ENCODE results near the gene PLPPR5.

The PLPPR5 gene

GRCh38 chr1:98906361-98906760 is 98.3 kb downstream of the PLPPR5 start:
- TF ChIP-seq, protein P1, sequence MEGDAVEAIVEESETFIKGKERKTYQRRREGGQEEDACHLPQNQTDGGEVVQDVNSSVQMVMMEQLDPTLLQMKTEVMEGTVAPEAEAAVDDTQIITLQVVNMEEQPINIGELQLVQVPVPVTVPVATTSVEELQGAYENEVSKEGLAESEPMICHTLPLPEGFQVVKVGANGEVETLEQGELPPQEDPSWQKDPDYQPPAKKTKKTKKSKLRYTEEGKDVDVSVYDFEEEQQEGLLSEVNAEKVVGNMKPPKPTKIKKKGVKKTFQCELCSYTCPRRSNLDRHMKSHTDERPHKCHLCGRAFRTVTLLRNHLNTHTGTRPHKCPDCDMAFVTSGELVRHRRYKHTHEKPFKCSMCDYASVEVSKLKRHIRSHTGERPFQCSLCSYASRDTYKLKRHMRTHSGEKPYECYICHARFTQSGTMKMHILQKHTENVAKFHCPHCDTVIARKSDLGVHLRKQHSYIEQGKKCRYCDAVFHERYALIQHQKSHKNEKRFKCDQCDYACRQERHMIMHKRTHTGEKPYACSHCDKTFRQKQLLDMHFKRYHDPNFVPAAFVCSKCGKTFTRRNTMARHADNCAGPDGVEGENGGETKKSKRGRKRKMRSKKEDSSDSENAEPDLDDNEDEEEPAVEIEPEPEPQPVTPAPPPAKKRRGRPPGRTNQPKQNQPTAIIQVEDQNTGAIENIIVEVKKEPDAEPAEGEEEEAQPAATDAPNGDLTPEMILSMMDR (IDR thresholded peaks at IDR 0.05; ENCODE audit: borderline replicate concordance, extremely low read depth, low read length, poor library complexity, severe bottlenecking) = no peak
- Histone ChIP-seq H3K36me3 (ENCODE audit: insufficient read depth, low read length) (no peaks in the 10 kb centered on the region), H3K9me3 (ENCODE audit: insufficient read depth, low read length, severe bottlenecking) (no peaks in the 10 kb centered on the region), H3K27me3 (ENCODE audit: insufficient read depth, low read length, poor library complexity) (no peaks in the 10 kb centered on the region), H3K79me2 (ENCODE audit: insufficient read depth, low read length) (no peaks in the 10 kb centered on the region), H2AFZ (ENCODE audit: low read depth, low read length) (no peak overlapping the region), H4K20me1 (ENCODE audit: insufficient read depth, low read length) (no peaks in the 10 kb centered on the region), H3K27ac (ENCODE audit: low read length) (no peak overlapping the region), H3K4me1 (ENCODE audit: insufficient read depth, low read length) (no peaks in the 10 kb centered on the region), H3K4me2 (ENCODE audit: insufficient read depth, low read length) (no peak overlapping the region), H3K4me3 (ENCODE audit: low read depth in 1 of 2, low read length in 2 of 2) (no peak overlapping the region), H3K9ac (ENCODE audit: low read depth, low read length) (no peak overlapping the region)
- DNase-seq (no peak), ATAC-seq (ENCODE audit: insufficient read depth, low read depth) (no peak)

DNA sequence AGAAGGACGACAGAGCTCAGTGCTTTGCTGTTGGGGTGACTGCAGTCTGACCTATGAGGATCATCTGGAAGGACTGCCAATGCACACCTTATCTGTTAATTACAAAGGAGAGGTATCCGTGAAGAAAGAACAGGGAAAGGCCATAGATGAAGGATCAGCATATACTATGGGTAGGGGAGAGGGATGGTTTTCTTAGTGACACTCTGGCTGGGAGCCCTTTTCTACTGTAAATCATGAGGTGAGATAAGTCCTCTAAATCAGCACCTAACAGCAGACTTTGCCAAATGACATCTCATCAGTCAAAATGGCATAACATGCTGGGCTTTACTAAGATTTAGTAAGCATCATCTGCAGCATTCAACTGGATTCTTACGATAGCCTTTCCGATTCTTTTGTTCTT is 100.0 kb downstream of the PLPPR5 start:
- Histone ChIP-seq H3K4me3 (ENCODE audit: low read depth in 1 of 2, low read length in 2 of 2) (no peak overlapping the region), H3K27ac (ENCODE audit: low read length) (no peak overlapping the region), H3K36me3 (ENCODE audit: insufficient read depth, low read length) (no peaks in the 10 kb centered on the region), H2AFZ (ENCODE audit: low read depth, low read length) (no peak overlapping the region), H4K20me1 (ENCODE audit: insufficient read depth, low read length) (no peaks in the 10 kb centered on the region), H3K27me3 (ENCODE audit: insufficient read depth, low read length, poor library complexity) (no peaks in the 10 kb centered on the region), H3K9ac (ENCODE audit: low read depth, low read length) (no peak overlapping the region), H3K4me1 (ENCODE audit: insufficient read depth, low read length) (no peaks in the 10 kb centered on the region), H3K79me2 (ENCODE audit: insufficient read depth, low read length) (no peaks in the 10 kb centered on the region), H3K4me2 (ENCODE audit: insufficient read depth, low read length) (no peak overlapping the region), H3K9me3 (ENCODE audit: insufficient read depth, low read length, severe bottlenecking) (no peaks in the 10 kb centered on the region)
- TF ChIP-seq, protein P1 (IDR thresholded peaks at IDR 0.05; ENCODE audit: borderline replicate concordance, extremely low read depth, low read length, poor library complexity, severe bottlenecking) = no peak
- no peak for TF ChIP-seq EZH2 (IDR thresholded peaks at IDR 0.05; ENCODE audit: borderline replicate concordance, low read depth, low read length, severe bottlenecking)
- ATAC-seq (ENCODE audit: insufficient read depth, low read depth) (no peak), DNase-seq (no peak)

DNA sequence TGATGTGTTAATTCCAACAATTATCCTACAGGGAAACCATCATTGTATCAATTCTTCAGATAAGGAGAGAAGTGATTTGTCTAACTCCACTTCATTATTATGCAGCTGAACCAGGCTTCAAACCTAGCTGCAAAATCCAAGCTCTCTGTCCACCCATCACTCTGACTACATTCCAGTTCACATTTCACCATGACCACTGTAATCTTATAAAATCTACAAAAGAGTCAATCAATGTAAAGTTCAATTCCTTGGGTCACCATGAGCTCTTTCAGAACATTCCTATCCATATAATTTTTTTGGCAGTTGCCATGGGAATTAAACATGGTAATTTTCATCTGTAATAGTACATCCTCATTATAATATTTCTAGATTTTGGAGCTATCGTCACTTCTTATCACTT is 100.9 kb downstream of the PLPPR5 start:
- Histone ChIP-seq H3K9ac (ENCODE audit: low read depth, low read length) (no peak overlapping the region), H4K20me1 (ENCODE audit: insufficient read depth, low read length) (no peaks in the 10 kb centered on the region), H3K27ac (ENCODE audit: low read length) (no peak overlapping the region), H3K9me3 (ENCODE audit: insufficient read depth, low read length, severe bottlenecking) (no peaks in the 10 kb centered on the region), H3K4me2 (ENCODE audit: insufficient read depth, low read length) (no peak overlapping the region), H2AFZ (ENCODE audit: low read depth, low read length) (no peak overlapping the region), H3K4me3 (ENCODE audit: low read depth in 1 of 2, low read length in 2 of 2) (no peak overlapping the region), H3K4me1 (ENCODE audit: insufficient read depth, low read length) (no peaks in the 10 kb centered on the region), H3K36me3 (ENCODE audit: insufficient read depth, low read length) (no peaks in the 10 kb centered on the region), H3K79me2 (ENCODE audit: insufficient read depth, low read length) (no peaks in the 10 kb centered on the region), H3K27me3 (ENCODE audit: insufficient read depth, low read length, poor library complexity) (no peaks in the 10 kb centered on the region)
- TF ChIP-seq, protein P1 (IDR thresholded peaks at IDR 0.05; ENCODE audit: borderline replicate concordance, extremely low read depth, low read length, poor library complexity, severe bottlenecking) = no peak
- no peak for TF ChIP-seq EZH2 (IDR thresholded peaks at IDR 0.05; ENCODE audit: borderline replicate concordance, low read depth, low read length, severe bottlenecking)
- no peak for ATAC-seq (ENCODE audit: insufficient read depth, low read depth)
- DNase-seq = no peak

DNA sequence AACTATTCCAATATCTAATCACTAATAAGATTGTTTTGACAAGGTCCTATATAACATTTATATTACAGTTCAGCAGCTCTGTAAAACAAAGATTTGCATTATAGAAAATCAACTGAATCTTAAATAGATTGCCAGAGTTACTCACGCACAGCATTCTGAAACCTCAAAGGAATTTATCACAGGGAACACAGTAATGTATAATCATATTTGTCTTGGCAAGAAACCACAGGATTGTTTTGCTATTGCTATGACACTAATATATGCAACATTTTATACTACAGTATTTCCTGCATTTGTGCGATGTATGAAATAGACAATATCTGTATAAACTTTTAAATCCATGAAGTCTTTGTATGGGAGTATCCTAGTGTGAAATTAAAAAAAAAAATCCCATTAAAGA is 101.4 kb downstream of the PLPPR5 start:
- no peak for TF ChIP-seq EZH2 (IDR thresholded peaks at IDR 0.05; ENCODE audit: borderline replicate concordance, low read depth, low read length, severe bottlenecking)
- Histone ChIP-seq H4K20me1 (ENCODE audit: insufficient read depth, low read length) (no peaks in the 10 kb centered on the region), H3K27ac (ENCODE audit: low read length) (no peak overlapping the region), H3K4me1 (ENCODE audit: insufficient read depth, low read length) (no peaks in the 10 kb centered on the region), H2AFZ (ENCODE audit: low read depth, low read length) (no peak overlapping the region), H3K27me3 (ENCODE audit: insufficient read depth, low read length, poor library complexity) (no peaks in the 10 kb centered on the region), H3K9me3 (ENCODE audit: insufficient read depth, low read length, severe bottlenecking) (no peaks in the 10 kb centered on the region), H3K79me2 (ENCODE audit: insufficient read depth, low read length) (no peaks in the 10 kb centered on the region), H3K9ac (ENCODE audit: low read depth, low read length) (no peak overlapping the region), H3K36me3 (ENCODE audit: insufficient read depth, low read length) (no peaks in the 10 kb centered on the region), H3K4me3 (ENCODE audit: low read depth in 1 of 2, low read length in 2 of 2) (no peak overlapping the region), H3K4me2 (ENCODE audit: insufficient read depth, low read length) (no peak overlapping the region)
- DNase-seq (no peak), ATAC-seq (ENCODE audit: insufficient read depth, low read depth) (no peak)

All from DND-41 (cell line).